H1 (cell line): Measurements from ENCODE around the gene HS3ST5. TPM values are rescaled to one million over a fixed set of nuclear protein-coding genes. Genes with fewer than 3 reads are reported as not detected.

Experiments used
- CHD7 ChIP-seq: fragments of 300-600 bp; sonication (generic); IDR thresholded peaks from 2 replicates; pipeline ENCODE4 v1.7.1; 2012; ENCODE audit warnings: low read length, moderate library complexity, mild to moderate bottlenecking, inconsistent platforms; ENCODE audit not compliant: insufficient replicate concordance
- KDM1A ChIP-seq: fragments of 200-600, 300-600 bp; sonication (generic); IDR thresholded peaks from 2 replicates; pipeline ENCODE4 v1.7.1; 2016; ENCODE audit warnings: mild to moderate bottlenecking, low read length, borderline replicate concordance
- SP4 ChIP-seq: IDR thresholded peaks from 2 replicates; pipeline ENCODE4 v1.6.1; 2012; ENCODE audit warnings: low read length, inconsistent platforms
- SUZ12 ChIP-seq: fragments of 200-600 bp; sonication (generic); IDR thresholded peaks from 2 replicates; pipeline ENCODE4 v1.6.1; 2012; ENCODE audit warnings: mild to moderate bottlenecking, inconsistent platforms, low read length, moderate library complexity, mixed read lengths
- TAF1 ChIP-seq: IDR thresholded peaks from 2 replicates; pipeline ENCODE4 v1.6.1; 2011; ENCODE audit warnings: mild to moderate bottlenecking, low read depth, low read length
- ZNF274 ChIP-seq: IDR thresholded peaks from 2 replicates; pipeline ENCODE4 v1.7.0; 2012; ENCODE audit warnings: low read length, borderline replicate concordance; ENCODE audit errors: extremely low read depth
- polyA plus RNA-seq, 7 experiments: library from polyadenylated mRNA; depleted of rRNA in 3 of 7; stranded (reverse) in 5 of 7; unstranded in 2 of 7; fragments of >200 nt in 5 of 7; fragments of 200-250 nt in 2 of 7; gene quantifications; 1 replicate in 5 of 7; 2 replicates in 1 of 7; 4 replicates in 1 of 7; pipeline versions ENCODE4 v1.2.1 to v1.2.3, GENCODE V29; 2011 to 2013; ENCODE audit warnings: missing spikeins in 2 of 7, mixed read lengths in 2 of 7
- total RNA-seq: library from RNA; stranded (reverse); fragmentation: NEBNext Ultra II Directional; extraction: Animal tissue kit (Norgen Biotek cat#: 25700); gene quantifications from 2 replicates; pipeline ENCODE4 v1.2.1, GENCODE V29; 2021

The HS3ST5 gene
- total and polyA plus RNA-seq, 2 of the 8 experiments (the other 6 are each of a cell fraction or from before 2014, with no cell fraction given): 1.2 to 9.9 TPM

- TF ChIP-seq CHD7 (no peak), SUZ12 (no peak), ZNF274 (no peak), TAF1 (no peak), SP4 (no peak), KDM1A (no peak)
These were observed 70.2 kb downstream of the HS3ST5 start (continued) for GRCh38 chr6:114272582-114272981.
